Stomach smooth muscle (tissue), 2 donors: ENCODE measurements around the gene CLDND1.
"Not testable (repeated sequence)": the region's sequence is repeated elsewhere in the genome, so short reads cannot be mapped to it uniquely, and the experiment has no call there.

Experiments used
- H3K27ac ChIP-seq: one replicate; pipeline ENCODE4 v1.7.0; 2013; ENCODE audit warnings: mild to moderate bottlenecking, low read length, inconsistent platforms
- H3K27me3 ChIP-seq, 2 donors: one replicate each; pipeline ENCODE4 v1.7.0; 2013; ENCODE audit warnings: low read length in 2 of 2; ENCODE audit not compliant: insufficient read depth in 2 of 2, control insufficient read depth in 1 of 2
- H3K36me3 ChIP-seq, 2 donors: one replicate each; pipeline ENCODE4 v1.7.0; 2013; ENCODE audit warnings: low read length in 2 of 2; ENCODE audit not compliant: control insufficient read depth in 2 of 2, insufficient read depth in 2 of 2
- H3K4me1 ChIP-seq: one replicate; pipeline ENCODE4 v1.7.0; 2013; ENCODE audit warnings: low read length; ENCODE audit not compliant: control insufficient read depth, insufficient read depth
- H3K4me3 ChIP-seq, 2 donors: one replicate each; pipeline ENCODE4 v1.7.0; 2013; ENCODE audit warnings: low read length in 2 of 2
- H3K9ac ChIP-seq, 2 donors: one replicate each; pipeline ENCODE4 v1.7.0; 2013; ENCODE audit warnings: low read length in 2 of 2, mild to moderate bottlenecking in 1 of 2
- H3K9me3 ChIP-seq, 2 donors: one replicate each; pipeline ENCODE4 v1.7.0; 2013; ENCODE audit warnings: low read length in 2 of 2; ENCODE audit not compliant: control insufficient read depth in 2 of 2
- donor health status: healthy.
- donor health status: Pancreatic carcinoma.

The CLDND1 gene

GRCh38 chr3:98522544-98523281, at the start of gene CLDND1:
Gene CLDND1 (minus strand): TSS chr3:98522902. CDS start chr3:98521424, 1,478 bp downstream.
- Histone ChIP-seq H3K4me3 (peak within 1 kb of the TSS; percentile 77 to 80), H3K27ac (peak within 1 kb of the TSS; percentile 75), H3K9ac (peak within 1 kb of the TSS; percentile 73 to 82), H3K4me1 (no peaks in the 10 kb centered on the region), H3K27me3 (no peaks in the 10 kb centered on the region), H3K9me3 (no peaks in the 10 kb centered on the region), H3K36me3 (peaks cover 4 to 7% of the 10 kb centered on the region in 2 donors)

- Histone ChIP-seq H3K27me3 (no peaks in the 10 kb centered on the region), H3K36me3 (no peaks in the 10 kb centered on the region), H3K4me3 (no peak overlapping the region), H3K27ac (no peak overlapping the region), H3K9me3 (no peaks in the 10 kb centered on the region), H3K4me1 (no peaks in the 10 kb centered on the region), H3K9ac (no peak overlapping the region)
Measured at GRCh38 chr3:98568402-98568801, 45.7 kb upstream of the CLDND1 start.

DNA sequence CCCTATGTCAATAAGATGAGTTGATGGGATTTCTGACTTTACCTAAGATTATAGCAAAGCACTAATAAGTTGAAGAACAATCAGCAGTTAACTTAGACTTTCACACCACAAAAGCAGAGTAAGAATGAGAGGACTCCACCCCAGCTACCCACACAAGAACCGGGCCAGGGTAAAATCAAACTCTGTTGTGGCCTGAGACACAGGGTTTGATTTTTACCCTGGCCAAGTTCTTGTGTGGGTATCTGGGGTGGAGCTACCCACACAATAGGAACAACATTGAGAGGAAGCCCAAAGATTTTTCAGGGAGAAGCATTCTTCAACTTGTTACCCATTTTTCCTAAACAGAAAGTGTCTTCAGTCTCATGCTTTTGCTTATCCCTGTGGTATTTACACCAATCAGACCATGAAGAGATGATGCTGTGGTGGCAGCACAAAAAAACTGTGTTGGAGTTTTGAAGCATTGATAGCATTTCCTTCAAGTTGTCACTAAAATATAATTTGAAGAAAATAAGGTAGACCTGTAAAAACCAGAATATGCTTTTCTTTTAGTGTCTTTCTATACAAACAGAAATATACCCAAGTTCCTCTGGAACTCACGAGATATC, 45.1 kb upstream of the CLDND1 start:
- no peak overlapping the region for H3K27ac ChIP-seq
- no peaks in the 10 kb centered on the region for H3K4me1 ChIP-seq
- H3K27me3 ChIP-seq: no peaks in the 10 kb centered on the region
- H3K36me3 ChIP-seq: no peaks in the 10 kb centered on the region
- no peak overlapping the region for H3K9ac ChIP-seq
- H3K9me3 ChIP-seq: no peaks in the 10 kb centered on the region
- no peak overlapping the region for H3K4me3 ChIP-seq

DNA sequence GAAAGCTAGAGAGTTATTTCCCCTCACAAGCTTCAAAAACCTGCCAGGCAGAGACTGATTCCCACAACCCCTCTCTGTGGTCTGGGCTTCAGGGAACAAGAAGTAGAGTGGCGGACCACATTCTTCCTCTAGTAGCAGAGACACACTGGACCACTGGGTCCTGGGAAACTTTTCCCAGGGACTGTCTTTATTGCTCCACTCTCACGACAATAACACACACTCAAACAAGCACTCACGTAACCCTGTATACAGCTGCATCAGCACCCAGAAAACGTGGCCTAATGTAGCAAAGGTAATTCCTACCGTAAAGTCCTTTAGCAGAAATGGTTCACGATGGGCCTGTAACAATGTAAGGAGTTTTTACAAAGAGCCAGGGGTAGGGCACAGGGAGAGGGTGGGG, 43.1 kb upstream of the CLDND1 start:
- H3K27me3 ChIP-seq: no peaks in the 10 kb centered on the region
- no peaks in the 10 kb centered on the region for H3K9me3 ChIP-seq
- H3K9ac ChIP-seq: no peak overlapping the region
- no peaks in the 10 kb centered on the region for H3K36me3 ChIP-seq
- no peak overlapping the region for H3K4me3 ChIP-seq
- no peaks in the 10 kb centered on the region for H3K4me1 ChIP-seq
- no peak overlapping the region for H3K27ac ChIP-seq

- no peak overlapping the region for H3K9ac ChIP-seq
- H3K4me3 ChIP-seq: no peak overlapping the region
- no peaks in the 10 kb centered on the region for H3K4me1 ChIP-seq
- no peaks in the 10 kb centered on the region for H3K27me3 ChIP-seq
- no peaks in the 10 kb centered on the region for H3K9me3 ChIP-seq
- H3K27ac ChIP-seq: no peak overlapping the region
- no peaks in the 10 kb centered on the region for H3K36me3 ChIP-seq
Measured at GRCh38 chr3:98565237-98565643, 42.5 kb upstream of the CLDND1 start.

DNA sequence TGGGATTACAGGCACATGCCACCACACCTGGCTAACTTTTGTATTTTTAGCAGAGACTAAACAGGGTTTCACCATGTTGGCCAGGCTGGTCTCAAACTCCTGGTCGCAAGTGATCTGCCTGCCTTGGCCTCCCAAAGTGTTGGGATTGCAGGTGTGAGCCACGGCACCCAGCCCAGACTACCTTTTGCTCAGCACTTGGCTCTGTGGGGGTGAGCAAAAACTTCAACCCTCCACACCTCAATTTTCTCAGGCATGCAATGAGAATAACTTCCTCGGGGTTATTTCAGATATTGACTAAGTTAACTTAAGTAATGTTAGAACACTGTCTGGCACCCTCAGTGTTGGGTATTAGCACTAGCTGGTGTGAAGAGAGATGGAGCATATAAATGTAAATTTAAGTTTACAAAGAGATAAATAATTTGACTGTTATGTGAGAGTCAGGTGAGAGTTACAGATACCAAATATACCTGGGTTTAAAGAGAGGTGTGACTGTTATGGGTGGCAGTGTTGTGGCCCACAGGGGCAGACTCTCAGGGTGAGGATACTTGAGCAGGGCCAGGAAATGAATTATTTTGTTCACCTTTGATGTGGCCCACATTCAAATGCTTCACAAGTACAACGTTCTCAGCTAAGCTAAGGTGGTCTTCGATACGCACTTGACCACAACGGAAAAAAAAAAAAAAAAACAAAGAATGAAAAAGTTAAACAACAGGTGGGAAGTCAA, 41.7 kb upstream of the CLDND1 start:
- H3K27ac ChIP-seq: no peak overlapping the region
- no peaks in the 10 kb centered on the region for H3K4me1 ChIP-seq
- H3K9me3 ChIP-seq: no peaks in the 10 kb centered on the region
- no peak overlapping the region for H3K4me3 ChIP-seq
- no peak overlapping the region for H3K9ac ChIP-seq
- H3K36me3 ChIP-seq: no peaks in the 10 kb centered on the region
- H3K27me3 ChIP-seq: no peaks in the 10 kb centered on the region

DNA sequence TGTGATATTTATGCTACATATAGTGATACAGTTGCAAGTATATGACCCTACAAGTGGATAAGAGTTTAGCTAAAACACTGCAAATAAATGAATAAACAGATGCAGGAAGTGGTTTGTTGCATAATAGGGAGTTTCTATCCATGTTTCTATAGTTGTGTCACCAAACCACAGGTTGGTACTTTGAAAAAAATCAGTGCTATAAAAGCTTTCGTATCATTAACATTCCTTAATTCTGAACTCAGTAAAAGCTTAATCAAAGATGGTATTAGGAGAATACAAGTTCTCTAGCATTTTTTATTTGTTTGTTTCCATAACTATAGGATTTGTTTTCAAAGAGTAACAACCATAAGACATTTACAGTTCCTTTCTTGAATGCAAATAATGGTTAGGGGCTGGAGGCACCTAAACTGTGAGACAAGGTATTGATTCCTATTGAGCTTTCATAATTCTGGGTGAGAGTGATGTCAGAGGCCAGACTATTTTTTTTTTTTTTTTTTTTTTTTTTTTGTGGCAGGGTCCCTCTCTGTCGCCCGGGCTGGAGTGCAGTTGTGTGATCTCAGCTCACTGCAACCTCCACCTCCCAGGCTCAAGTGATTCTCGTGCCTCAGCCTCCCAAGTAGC, 41.1 kb upstream of the CLDND1 start:
- Histone ChIP-seq H3K9ac (no peak overlapping the region), H3K4me3 (no peak overlapping the region), H3K27ac (no peak overlapping the region), H3K27me3 (no peaks in the 10 kb centered on the region), H3K9me3 (no peaks in the 10 kb centered on the region), H3K36me3 (no peaks in the 10 kb centered on the region), H3K4me1 (no peaks in the 10 kb centered on the region)

DNA sequence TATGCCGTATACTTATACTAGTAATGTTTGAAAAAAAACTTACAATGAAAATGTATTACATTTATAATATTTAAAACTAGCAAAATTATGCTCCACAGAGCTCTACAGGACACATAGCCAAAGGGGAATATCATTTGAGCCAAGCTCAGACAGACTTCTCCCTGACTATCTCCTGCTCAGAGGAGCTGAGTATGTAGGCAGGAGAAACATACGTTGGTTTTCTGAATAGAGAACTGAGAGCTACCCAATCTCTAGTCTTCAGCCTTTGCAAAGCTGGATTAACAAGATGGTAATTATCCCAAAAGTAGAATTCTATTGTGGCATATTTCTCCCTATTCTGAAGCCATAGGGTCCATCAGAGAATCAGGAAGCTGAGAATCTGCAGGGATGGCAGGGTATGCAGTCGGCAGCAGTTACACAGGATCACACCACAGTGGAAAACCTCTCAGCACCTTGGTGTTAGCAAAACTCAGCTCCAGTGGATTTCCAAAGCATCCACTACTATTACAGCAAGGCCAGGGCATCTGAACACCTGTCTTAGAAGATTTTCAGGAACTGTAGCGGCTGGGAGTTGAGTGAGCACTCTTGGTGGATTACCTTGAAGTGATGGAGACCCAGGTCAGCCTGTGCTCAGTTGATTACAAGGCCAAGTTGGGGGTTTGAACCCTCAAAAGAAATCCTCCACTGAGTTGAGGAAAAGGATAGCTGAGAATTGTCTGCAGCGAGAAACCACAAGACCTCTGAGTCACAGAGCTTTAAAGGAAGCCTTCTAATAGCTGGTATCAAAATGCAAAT, 39.2 kb upstream of the CLDND1 start:
- Histone ChIP-seq H3K9ac (no peak overlapping the region), H3K27ac (no peak overlapping the region), H3K9me3 (no peaks in the 10 kb centered on the region), H3K27me3 (no peaks in the 10 kb centered on the region), H3K4me3 (no peak overlapping the region), H3K36me3 (no peaks in the 10 kb centered on the region), H3K4me1 (no peaks in the 10 kb centered on the region)

- Histone ChIP-seq H3K36me3 (no peaks in the 10 kb centered on the region), H3K9me3 (no peaks in the 10 kb centered on the region), H3K4me1 (no peaks in the 10 kb centered on the region), H3K27me3 (no peaks in the 10 kb centered on the region), H3K4me3 (no peak overlapping the region), H3K27ac (no peak overlapping the region), H3K9ac (no peak overlapping the region)
Measured at GRCh38 chr3:98560911-98561310, 38.2 kb upstream of the CLDND1 start.

GRCh38 chr3:98559769-98560168, 37.1 kb upstream of the CLDND1 start:
- H3K4me3 ChIP-seq, H3K9me3 ChIP-seq, H3K27ac ChIP-seq, H3K4me1 ChIP-seq, H3K27me3 ChIP-seq, H3K36me3 ChIP-seq, H3K9ac ChIP-seq: not testable (repeated sequence)
